H4 (cell line): ENCODE results near the gene QSOX2. TPM values are rescaled to one million over a fixed set of nuclear protein-coding genes. Genes with fewer than 3 reads are reported as not detected.

Source experiments
- DNase-seq: peaks from one replicate; pipeline ENCODE4 v3.0.0-alpha.2; 2015; ENCODE audit warnings: low spot score
- total RNA-seq: library from RNA; depleted of rRNA; stranded (reverse); fragments of >200 nt; shearing (Covaris generic); gene quantifications from 2 replicates; pipeline ENCODE4 v1.2.3, GENCODE V29; 2014

The QSOX2 gene
- total RNA-seq, 1 experiment from 2014 or later = 9.2 TPM

DNA sequence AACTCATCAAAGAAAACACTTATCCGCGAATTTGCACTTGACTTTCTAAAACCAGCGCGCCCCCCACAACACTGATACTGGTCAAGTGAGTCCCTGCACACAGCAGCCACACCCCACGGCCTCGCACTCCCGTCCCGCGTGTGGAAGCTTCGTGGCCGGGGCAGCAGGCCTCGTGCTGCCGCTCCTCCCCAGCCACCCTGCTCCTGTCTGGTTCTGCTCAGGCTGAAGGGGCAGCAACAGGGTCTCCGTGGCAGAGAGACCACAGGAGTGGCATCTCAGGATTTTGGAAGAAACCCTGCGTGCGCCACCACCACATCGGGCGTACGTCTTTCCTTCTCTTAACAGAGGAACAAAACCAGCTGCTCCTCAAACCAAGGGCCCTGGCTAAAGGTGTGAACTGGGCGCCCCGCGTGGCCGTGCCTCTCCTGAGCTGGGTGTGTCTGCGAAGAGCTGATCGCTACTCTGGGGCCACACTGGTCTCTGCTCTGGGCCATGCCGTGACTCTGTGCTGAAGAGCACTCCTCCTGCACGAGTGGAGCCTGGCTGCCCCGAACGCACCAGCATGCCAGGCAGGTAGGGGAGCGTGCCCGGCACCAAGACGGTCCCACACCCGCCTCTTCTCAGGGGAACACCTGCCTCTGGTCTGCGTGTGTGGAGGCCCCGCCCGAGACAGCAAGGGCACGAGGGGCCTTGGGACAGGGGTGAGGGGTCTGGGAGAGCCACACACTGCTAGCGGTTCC is 23.3 kb downstream of the QSOX2 start:
- DNase-seq = no peak

DNA sequence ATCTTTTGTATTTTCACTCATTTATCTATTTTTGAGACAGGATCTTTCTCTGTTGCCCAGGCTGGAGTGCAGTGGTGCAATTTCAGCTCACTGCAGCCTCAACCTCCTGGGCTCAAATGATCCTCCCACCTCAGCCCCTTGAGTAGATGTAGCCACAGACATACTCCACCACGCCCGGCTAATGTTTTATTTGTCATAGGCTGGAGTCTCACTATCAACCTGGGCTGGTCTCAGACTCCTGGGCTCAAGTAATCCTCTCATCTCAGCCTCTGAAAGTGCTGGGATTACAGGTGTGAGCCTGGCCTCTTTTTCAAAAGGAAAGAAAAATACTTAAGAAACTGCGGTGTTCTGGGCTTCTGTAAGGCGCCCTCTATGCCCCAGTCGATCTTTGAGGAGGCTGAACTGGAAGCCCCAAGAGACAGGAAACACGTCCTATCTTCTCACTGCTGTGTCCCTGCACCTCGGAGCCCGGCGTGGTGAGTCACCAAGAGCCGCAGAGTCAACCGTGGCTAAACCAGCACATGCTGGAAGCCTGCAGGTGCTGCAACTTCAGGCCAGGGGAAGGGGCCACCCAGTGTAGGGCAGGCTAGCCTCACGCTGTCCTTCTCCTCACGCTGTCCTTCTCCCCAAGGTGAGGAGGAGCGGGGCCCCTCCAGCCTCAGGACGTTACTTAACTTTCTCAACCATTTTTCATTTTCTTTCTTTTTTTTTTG is 25.4 kb downstream of the QSOX2 start:
- peak; percentile 75 for DNase-seq

DNA sequence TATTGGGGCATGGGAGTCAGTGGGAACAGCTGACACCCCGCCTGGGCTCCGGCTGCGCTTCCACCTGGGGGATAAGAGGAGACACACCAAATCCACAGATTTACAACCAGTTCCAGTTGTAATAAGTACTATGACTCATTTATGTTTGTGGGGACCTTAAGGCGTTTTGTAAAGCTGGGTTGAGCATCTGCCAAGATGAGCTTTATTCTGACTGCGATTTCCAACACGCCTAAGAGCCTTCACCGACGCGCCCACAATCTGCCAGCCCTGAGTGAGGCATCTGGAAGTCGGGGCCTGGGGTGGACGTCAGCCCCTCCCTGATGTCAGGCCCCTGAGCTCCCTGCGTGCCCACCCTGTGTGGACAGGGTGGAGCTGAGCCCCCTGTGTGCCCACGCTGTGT is 26.3 kb downstream of the QSOX2 start:
- DNase-seq = peak; percentile 58

DNA sequence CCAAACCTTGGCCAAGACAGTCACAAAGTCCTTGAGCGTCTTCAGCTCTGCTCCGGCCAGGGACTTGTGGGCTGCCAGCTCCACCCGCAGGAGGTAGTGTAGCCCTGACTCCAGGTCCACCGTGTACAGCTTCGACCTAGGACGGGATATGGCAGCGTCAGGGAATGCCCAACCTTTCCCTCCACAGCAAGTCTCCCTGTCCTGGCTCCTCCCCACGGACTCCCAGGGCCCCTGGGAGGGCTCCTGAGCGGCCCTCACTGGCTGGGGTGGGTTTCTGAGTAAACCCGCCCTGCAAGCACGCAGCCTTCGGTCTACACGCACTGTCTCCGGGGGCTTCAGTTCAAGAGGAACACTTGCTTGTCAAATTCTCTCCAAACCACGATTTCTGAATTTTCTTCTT is 26.9 kb downstream of the QSOX2 start:
- DNase-seq = no peak

DNA sequence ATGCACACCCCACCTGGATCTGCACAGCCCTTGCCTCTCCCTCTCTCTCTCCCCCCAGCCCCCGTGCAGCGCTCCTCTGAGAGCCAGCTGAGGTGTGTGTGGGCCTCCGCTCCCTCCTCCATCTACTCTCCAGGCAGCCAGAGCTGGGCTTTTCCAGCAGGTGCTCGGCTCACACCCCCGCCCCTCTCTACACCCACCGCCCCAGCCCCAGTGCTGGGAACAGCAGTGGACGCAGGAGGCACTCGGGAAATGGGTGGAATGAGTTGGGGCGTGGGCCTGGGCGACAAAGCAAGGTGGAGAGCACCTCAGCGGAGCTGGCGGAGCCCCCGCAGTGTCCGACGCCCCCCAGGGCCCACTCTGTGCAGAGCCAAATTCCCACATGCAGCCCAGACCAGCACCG is 27.3 kb downstream of the QSOX2 start:
- no peak for DNase-seq

DNA sequence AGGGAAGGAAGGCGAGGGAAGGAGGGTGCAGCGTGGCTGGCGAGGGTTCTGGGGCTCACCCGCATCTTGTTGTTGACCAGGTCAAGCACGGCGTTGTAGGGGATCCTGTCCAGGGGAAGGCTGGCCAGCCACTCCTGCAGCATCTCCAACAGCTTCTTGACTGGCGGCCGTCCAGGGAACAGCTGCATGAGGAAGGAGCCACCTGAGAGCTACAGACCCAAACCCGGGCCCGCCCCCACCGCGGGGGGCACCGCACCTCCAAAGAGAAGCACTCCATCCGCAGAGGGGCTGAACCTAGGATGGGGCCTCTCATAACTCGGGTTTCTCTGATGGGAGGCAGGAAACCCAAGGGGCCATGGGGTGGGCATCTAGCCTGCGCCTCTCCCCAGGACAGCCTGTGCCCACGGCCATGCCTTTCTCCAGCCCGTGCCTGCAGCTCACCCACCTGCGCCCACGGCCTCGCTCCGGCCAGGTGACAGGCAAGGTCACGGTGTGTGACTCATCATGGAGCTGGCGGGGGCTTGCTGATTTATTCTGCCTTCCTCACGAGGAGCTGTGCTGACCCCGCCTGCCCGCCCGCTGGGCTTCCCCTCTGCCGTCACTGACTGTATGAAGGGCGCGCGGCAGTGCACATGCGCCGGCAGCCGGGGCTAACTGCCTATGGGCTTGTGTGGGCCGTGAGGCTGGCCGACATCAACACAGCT is 28.9 kb downstream of the QSOX2 start:
- no peak for DNase-seq

DNA sequence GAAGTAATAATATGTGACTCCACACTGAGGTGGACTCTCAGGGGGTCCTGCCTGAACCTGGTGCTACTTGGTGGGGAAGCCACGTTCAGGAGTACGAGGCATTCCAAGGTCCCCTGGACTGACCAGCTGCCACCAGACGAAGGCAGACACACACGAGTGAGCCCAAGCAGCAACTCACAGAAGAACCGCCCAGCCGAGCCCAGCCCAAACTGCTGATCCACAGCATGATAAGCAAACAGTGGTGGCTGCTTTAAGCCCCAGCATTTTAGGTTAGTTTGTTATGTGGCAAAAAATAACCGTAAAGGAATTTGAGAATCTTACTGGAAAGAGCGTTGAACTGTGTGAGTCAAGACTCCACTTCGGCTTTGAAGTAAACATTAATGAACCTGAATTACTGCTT is 31.9 kb downstream of the QSOX2 start:
- DNase-seq = no peak

DNA sequence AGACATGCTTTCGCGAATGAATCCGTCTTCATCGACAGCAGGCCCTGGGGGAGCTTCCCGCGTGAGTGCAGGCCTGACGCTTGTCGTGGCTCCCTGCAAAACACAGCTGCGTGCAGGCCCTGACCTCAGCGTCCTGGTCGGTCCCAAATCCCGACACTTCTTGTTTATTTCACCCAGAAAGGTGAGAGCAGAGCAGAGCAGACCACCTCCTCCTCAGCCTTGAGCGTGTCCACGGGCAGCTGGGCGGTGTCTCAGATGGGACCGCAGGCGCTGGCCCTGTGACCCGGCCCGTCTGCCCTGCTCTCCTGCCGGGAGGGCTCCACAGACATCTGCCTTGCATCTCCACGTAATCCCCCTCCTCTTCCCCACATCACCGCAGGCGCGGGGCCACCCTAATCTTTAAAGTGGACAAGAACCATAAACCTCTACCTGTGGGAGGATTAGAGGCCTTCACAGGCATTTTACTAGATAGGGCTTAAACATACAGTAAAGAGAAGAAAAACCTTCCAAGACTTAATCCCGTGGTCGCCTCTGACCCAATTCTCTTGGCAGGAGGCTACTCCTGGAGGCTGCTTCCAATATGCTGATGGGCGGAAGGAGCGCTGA is 33.2 kb downstream of the QSOX2 start:
- no peak for DNase-seq

DNA sequence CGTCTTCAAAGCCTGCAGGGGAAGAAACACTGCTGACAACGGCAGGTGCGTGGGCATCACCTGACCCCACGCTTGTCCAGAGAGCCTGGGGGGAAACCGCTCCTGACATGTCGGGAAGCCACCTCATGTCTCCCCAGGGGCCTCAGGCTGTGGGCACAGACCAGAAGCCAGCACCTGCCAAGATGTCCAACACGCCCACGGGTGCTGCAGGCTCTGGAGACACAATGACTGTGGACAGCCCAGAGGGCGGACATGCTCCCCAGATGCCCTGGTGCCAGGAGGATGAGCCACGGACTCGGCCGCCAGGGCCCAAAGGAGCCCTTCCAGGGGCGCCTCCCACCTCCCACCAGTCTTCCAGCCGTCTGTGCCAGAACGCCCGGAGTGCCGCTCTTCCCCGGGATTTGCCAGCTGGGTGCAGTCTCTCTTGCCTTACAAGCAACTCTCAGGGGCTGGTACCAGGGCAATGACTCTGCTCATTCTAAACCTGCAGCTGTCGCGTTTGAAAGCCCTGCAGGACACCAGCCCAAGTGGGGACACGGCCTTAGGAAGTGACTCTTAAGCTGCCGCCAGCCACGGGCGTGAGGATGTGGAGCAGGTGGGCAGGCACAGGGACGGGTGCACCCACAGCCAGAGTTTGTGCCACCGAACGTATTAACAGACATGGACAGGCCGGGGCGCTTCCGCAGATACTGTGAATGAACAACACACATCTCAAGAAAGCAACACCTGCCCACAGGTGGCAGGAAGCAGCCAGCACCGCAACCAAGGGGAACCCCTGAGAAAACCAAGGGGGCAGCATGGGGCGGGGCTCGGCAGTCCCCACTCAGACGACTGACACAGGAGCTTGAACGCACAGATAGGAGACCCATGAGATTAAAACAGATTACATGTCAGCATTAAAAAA is 33.9 kb downstream of the QSOX2 start:
- DNase-seq = no peak

DNA sequence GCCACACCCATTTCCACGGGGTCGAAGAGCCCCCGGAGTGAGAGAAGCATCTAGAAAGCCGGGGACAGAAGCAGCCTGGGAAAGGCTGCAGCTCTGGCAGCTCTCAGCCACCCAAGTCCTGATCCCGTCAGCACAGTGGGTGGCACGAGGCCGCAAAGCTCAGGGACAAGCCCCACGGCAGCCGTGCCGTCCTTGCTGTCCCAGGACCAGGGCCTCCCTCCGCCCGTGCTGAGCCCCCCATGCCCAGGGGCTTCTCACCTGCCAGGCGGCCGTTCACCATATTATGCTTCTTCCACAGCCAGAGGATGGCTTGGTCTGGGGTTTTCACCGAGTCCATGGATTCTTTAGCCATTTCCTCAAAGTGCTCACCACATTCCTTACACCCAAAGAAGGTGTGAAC is 34.6 kb downstream of the QSOX2 start:
- DNase-seq = no peak

DNA sequence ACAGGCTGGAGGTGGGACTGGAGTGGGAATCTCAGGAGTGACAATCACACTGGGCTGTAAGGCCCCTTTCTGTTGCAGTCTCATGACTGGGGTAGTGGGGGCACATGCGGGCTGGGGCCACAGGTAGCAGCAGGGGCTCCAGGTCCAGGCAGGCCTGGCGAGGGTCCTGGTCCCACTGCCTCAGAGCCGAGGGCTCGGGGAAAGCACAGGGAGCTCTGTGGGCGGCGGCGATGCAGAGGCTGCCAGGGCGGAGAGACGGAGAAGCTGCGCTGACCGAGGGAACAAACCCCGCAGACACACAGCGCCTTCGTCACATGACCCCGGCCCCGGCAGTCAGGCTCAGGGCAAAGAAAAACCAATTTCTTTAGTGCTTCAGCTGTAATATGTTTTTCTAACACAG is 35.3 kb downstream of the QSOX2 start:
- DNase-seq = no peak

DNA sequence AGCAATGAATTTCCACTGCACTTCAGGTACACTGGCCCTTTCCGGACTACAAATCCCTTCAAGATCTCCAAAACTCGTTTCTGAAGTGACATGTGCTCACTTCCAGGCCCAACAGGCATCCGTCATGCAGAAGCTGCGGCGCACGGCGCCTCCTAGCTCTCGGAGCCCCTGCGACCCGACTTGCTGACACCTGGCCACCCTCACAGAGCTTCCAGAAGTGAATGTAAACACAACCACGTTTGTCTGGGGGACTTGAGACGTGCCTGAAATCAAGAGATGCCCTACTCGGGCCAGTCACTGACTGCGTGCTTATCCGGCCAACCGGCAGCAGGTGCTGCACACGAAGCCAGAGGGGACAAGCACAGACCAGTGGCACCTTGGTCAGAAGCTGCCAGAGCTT is 35.8 kb downstream of the QSOX2 start:
- no peak for DNase-seq

DNA sequence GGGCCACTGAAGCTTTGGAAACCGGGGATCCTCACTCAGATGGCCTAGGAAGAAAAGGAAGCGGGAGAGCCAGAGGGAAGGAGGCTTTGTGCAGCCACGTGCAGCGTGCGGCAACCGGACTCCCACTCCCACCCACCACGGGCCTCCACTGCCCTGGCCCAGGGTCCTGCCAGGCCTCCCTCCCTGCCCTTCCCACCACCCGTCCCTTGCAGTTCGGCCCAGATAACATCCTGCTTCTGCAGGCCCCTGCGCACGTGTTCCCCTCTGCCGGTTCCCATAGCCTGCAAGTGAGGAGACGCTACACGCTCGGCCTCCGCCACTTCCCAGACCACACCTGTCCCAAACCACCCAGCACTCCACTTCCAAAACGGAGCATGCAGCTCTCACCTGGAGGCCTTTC is 36.4 kb downstream of the QSOX2 start:
- DNase-seq = no peak

DNA sequence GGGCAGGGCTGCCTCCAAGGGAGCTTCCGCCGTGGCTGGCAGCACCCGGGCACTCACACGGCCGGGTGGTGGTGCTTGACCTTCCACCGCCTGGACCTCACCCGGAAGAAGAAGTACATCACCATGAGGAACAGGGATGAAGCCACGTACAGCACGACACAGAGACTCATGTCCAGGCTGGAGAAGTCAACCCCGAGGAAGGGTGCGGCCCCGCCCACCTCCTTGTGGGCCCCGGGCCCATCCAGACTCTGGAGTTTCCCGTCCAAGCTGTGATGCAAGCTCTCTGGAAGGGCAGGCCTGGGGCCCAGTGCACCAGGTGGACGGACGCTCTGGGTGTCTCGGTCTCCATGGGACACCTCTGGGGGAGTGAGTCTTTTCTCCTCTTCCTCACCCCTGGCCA is 36.9 kb downstream of the QSOX2 start:
- DNase-seq = no peak

DNA sequence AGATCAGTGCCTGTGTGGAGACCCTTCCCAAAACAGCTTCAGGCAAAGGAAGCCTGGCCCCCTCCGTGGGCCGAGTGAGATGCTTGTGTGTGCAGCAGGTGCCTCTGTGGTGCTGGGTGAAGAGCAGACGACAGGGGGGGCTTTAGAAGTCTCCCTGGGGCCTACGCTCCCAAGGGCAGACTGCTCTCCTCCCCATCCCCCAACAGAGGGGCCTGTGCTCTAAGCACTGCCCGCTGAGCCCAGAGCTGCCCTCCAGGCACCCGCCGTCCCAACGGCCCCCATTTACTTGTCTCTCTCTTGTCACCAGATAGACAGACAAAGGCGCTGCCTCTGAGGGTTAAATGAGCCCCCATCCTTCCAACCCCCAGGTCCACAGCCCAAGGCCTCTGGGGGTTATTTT is 38.0 kb downstream of the QSOX2 start:
- DNase-seq = no peak

DNA sequence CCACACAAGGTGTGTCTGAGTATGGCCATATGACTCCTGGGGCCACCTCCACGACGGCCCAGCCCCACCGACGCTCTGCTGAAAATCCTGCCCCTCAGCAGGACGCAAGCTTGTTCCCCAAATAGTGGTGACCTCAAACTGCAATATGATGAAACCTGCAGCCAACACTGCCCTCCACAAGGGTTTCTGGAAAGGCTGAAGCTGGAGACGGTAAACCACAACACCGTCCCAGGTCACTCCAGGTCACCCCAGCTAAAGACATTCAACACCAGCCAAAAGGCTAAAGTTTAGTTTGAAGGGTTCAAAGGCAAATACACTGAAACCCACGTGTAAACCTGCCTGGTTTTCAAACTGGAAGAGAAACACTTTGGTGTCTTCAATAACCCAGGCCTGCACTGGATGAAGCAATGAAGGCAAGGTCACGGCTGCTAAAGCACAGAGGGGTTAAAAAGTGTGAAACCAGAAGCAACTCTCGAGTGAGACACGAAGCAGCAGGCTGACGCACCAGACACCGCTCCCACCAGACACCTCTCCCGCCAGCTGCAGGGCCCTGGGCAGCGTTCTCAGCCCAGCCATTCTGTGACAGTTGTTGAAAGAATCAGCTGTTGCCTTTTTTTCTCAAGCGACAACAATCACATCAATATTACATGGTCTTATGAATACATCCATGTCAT is 38.9 kb downstream of the QSOX2 start:
- DNase-seq = no peak

DNA sequence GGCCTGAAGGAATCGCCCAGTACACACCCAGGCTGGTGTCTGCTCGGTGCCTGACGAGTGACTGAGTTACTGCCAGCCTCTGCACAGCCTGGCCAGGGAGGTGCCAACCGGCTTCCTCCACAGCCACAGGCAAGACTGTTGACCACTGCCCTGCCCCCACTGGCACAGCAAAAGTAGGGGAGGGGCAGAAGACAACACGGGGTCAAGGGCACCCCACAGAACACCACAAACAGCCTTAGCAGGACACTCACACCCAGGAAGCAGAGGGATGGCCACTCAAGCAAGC is 40.0 kb downstream of the QSOX2 start:
- DNase-seq = no peak

DNA sequence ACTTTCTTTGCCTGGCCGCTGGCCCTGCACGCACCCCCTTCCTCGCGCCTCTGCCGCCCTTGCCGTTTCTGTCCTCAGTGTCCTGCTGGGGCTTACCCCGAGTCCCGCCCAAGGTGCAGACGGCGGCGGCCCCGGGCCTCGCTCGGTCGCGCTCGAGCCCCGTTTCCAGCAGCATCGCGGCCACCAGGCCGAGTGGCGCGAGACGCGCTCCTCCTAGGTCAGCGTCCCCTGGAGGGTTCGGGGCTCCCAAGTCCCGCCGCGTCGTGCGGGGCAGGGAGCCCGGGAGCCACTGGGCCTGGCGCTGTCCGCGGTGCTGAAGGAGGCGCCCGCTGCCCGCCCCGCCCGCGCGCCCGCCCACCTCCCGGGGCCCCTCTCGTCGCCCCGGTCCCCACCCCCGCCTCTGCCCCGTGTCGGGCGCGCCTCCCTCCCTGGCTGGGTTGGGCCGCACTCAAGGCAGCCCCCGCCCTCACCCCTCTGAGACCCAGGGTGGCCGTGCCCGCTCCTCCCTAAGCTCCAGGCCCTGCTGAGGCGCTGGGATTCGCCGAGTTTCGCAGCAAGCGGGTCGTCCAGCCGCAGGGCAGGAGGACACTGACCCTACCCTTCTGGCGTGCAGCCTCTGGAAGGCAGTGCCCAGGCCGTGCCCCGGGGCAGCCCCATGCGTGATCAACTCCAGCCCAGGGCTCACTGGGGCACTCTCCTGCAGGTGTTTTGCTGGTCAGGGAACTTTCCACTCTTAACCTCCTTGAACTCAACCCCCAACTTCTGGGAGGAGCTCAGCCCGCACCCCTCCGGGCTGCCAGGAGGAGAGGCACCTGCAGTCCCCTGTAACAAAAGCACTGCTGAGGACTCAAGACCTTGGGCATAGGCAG is 40.5 kb downstream of the QSOX2 start, which contains the start of gene LHX3:
Gene LHX3, minus strand, starts transcription at position 291 of the 869 bp plus-strand sequence. Its CDS starts 116 bp downstream, at position 175.
- no peak for DNase-seq

DNA sequence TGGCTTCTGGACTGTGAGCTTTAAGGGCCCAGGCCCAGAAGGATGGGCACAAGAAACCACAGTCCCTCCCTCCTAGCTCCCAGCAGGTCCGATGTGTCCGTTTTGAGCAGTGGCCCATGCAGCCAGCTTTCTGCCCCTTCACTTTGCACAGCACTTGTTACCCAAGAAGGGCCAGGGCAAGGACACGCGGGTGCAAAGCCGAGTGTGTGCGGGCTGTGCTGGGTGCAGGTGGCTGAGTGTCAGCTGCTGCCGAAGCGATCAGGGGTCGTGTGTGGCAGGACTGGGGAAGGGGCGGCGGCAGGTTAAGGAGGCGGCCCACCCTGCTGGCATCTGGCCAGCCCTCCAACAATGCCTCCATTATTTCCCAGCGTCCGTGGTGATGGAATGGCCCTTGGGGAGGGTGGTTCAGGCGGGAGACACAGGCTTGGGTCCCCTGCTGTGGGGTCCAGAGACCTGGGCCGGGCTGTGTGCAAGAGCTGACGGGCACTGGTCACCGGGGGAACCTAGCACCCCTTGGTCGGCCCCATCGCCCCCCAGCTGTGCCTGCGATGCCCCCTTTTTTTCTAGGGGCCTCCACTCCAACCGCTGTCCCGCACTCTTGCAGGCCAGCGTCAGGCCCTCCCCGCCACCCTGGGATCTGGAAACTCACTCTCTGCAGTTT is 41.3 kb downstream of the QSOX2 start:
- DNase-seq = no peak
